Measurements from ENCODE around the gene CKM. TPM values are rescaled to one million over a fixed set of nuclear protein-coding genes. Genes with fewer than 3 reads are reported as not detected.
A peak's percentile ranks its signal among the peaks of the same experiment; 100 is the strongest.
"Not testable (repeated sequence)": the region's sequence is repeated elsewhere in the genome, so short reads cannot be mapped to it uniquely, and the experiment has no call there.

Gene CKM
- total RNA-seq, 3 donors from 2014 or later: 1.1 to 2.0 (median 1.6) TPM

- Histone ChIP-seq H3K4me3 (no peak overlapping the region), H3K9me3 (no peaks in the 10 kb centered on the region), H3K36me3 (ENCODE audit: low read depth) (no peaks in the 10 kb centered on the region), H3K4me1 (ENCODE audit: low read depth) (peaks cover 11% of the 10 kb centered on the region)
- no peak for TF ChIP-seq CTCF (IDR thresholded peaks at IDR 0.05)
- DNase-seq (no peak), ATAC-seq (no peak)
- intact Hi-C loops (cut with DNase I, micrococcal nuclease): no loop called here
Observed at GRCh38 chr19:45342911-45343310, 20.2 kb upstream of the CKM start.

GRCh38 chr19:45340899-45341453 lies 18.3 kb upstream of the CKM start:
- peaks cover 11% of the 10 kb centered on the region for H3K4me1 ChIP-seq (ENCODE audit: low read depth)
- no peak overlapping the region for H3K4me3 ChIP-seq
- H3K36me3 ChIP-seq (ENCODE audit: low read depth): no peaks in the 10 kb centered on the region
- DNase-seq (no peak), ATAC-seq (peak; percentile 13)
- H3K9me3 ChIP-seq: no peaks in the 10 kb centered on the region
- no peak for TF ChIP-seq CTCF (IDR thresholded peaks at IDR 0.05)
- intact Hi-C loops (cut with DNase I, micrococcal nuclease): no loop called here

- Histone ChIP-seq H3K36me3 (ENCODE audit: low read depth) (no peaks in the 10 kb centered on the region), H3K4me1 (ENCODE audit: low read depth) (peaks cover 11% of the 10 kb centered on the region), H3K9me3 (no peaks in the 10 kb centered on the region), H3K4me3 (no peak within 1 kb of the TSS)
- intact Hi-C loops (cut with DNase I, micrococcal nuclease): no loop called here
- TF ChIP-seq CTCF (IDR thresholded peaks at IDR 0.05): no peak
- ATAC-seq (peak; percentile 91), DNase-seq (peak; percentile 60 to 77 (median 66))
Observed at GRCh38 chr19:45340232-45340898, 17.7 kb upstream of the CKM start, which contains the start of gene KLC3. Gene KLC3 (plus strand): TSS chr19:45340750. CDS start chr19:45345542, 4,792 bp downstream.

- no peak for DNase-seq
- Histone ChIP-seq H3K9me3 (no peaks in the 10 kb centered on the region), H3K4me1 (ENCODE audit: low read depth) (peaks cover 11% of the 10 kb centered on the region), H3K4me3 (no peak overlapping the region), H3K36me3 (ENCODE audit: low read depth) (no peaks in the 10 kb centered on the region)
- intact Hi-C loops (cut with DNase I, micrococcal nuclease): loop anchor here in 1 of 2 donors (5.0 kb wide), 1 partner anchor 92 kb away; the partner anchor contains the start of gene EXOC3L2
- no peak for TF ChIP-seq CTCF (IDR thresholded peaks at IDR 0.05)
- ATAC-seq: no peak
Observed at GRCh38 chr19:45339629-45340028, 17.0 kb upstream of the CKM start.

- DNase-seq (no peak), ATAC-seq (no peak)
- Histone ChIP-seq H3K36me3 (ENCODE audit: low read depth) (no peaks in the 10 kb centered on the region), H3K4me1 (ENCODE audit: low read depth) (peaks cover 11% of the 10 kb centered on the region), H3K4me3 (no peak overlapping the region), H3K9me3 (no peaks in the 10 kb centered on the region)
- TF ChIP-seq CTCF (IDR thresholded peaks at IDR 0.05): no peak
- intact Hi-C loops (cut with DNase I, micrococcal nuclease): loop anchor here in 1 of 2 donors (5.0 kb wide), 1 partner anchor 89 kb away; the partner anchor contains the start of gene EXOC3L2
Observed at GRCh38 chr19:45336696-45337251, 14.1 kb upstream of the CKM start.

- not testable (repeated sequence) for ATAC-seq; H3K36me3 ChIP-seq (ENCODE audit: low read depth); DNase-seq; H3K9me3 ChIP-seq; H3K4me1 ChIP-seq (ENCODE audit: low read depth); H3K4me3 ChIP-seq
- intact Hi-C loops (cut with DNase I, micrococcal nuclease): loop anchor here in 1 of 2 donors (5.0 kb wide), 1 partner anchor 88 kb away; the partner anchor contains the start of gene EXOC3L2
Observed at GRCh38 chr19:45334881-45335280, 12.2 kb upstream of the CKM start.
